KOPT-K1 (cell line): ENCODE measurements around the gene BCKDHA.
A peak's percentile ranks its signal among the peaks of the same experiment; 100 is the strongest.
"Not testable (repeated sequence)": the region's sequence is repeated elsewhere in the genome, so short reads cannot be mapped to it uniquely, and the experiment has no call there.

Experiments used
- H3K27ac ChIP-seq: fragments of 200-600 bp; sonication (generic); 2 replicates; pipeline ENCODE4 v1.5.1; 2016; ENCODE audit warnings: antibody characterized with exemption, mild to moderate bottlenecking, low read depth, low read length; ENCODE audit not compliant: poor library complexity, severe bottlenecking
- H3K36me3 ChIP-seq: fragments of 200-600 bp; sonication (generic); 2 replicates; pipeline ENCODE4 v1.5.1; 2017; ENCODE audit warnings: antibody characterized with exemption, mild to moderate bottlenecking, low read length, moderate library complexity; ENCODE audit not compliant: insufficient read depth
- H3K9me3 ChIP-seq: fragments of 200-600 bp; sonication (generic); 2 replicates; pipeline ENCODE4 v1.5.1; 2017; ENCODE audit warnings: antibody characterized with exemption, low read length, mild to moderate bottlenecking; ENCODE audit not compliant: insufficient read depth, poor library complexity, severe bottlenecking

The BCKDHA gene

DNA sequence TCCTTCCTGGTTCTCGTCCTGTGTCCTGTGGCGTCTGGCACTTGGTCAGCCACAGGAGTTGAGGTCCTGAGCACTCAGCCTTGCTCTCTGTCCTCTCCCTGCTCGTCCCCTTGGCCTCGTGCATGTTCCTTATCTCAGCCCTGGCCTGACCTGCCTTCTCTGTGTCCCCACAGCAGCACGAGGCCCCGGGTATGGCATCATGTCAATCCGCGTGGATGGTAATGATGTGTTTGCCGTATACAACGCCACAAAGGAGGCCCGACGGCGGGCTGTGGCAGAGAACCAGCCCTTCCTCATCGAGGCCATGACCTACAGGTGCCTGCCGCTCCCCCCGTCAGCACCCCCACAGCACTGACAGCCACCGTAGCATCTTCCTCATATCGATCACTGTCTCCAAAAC lies 24.8 kb downstream of the BCKDHA start:
- H3K36me3 ChIP-seq, result peaks cover 45% of the 10 kb centered on the region
- no peak overlapping the region for H3K27ac ChIP-seq
- H3K9me3 ChIP-seq, result no peaks in the 10 kb centered on the region

- H3K27ac ChIP-seq, result no peak overlapping the region
- H3K36me3 ChIP-seq, result peaks cover 45% of the 10 kb centered on the region
- H3K9me3 ChIP-seq, result no peaks in the 10 kb centered on the region
Observed at GRCh38 chr19:41422955-41423354, 25.3 kb downstream of the BCKDHA start.

GRCh38 chr19:41424335-41425173 lies 26.9 kb downstream of the BCKDHA start:
- Histone ChIP-seq H3K36me3 (peaks cover 42% of the 10 kb centered on the region), H3K9me3 (no peaks in the 10 kb centered on the region), H3K27ac (no peak overlapping the region)

DNA sequence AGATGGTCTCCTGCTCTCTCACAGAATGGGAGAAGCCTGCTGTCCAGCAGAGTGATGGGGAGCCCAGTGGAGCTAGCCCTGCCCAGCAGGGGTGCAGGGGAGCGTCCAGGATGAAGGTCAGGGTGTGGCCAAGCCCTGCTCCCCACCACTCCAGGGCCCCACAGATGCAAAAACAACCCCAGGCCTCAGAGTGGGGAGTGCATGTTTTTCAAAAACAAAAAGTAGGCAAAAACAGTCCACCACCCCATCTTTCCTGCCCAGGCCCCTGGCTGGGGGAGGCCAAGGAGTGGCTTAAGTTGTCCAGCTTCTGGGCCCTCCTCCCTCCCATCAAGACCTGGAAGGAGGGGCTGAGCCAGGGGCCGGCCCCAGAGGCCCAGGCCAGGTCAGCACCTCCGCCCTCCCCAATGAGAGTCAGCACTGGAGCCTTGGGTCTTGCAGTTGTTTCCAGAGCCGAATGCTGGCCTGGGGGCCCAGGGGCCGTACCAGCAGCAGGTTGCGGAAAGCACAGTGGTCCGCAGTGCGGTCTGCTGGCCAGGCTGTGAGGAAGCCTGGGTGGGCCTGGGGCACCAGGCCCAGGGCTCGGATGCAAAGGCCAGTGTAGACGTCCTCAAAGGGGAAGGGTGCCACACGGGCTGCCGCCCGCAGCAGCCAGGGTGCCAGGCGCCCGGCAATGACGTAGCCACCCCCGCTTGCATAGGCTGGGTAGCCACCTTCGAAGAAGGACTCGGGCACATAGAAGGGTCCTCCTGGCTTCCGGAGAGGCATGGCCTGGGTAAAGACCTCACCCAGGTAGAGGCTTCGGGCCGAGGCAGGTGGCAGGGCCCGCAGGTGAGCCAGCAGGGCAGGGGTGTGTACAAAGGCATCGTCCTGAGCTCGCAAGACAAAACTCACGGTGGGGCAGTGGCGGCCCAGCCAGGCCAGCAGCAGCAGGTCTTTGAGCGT lies 27.8 kb downstream of the BCKDHA start:
- peaks cover 35% of the 10 kb centered on the region for H3K36me3 ChIP-seq
- H3K27ac ChIP-seq, result no peak overlapping the region
- no peaks in the 10 kb centered on the region for H3K9me3 ChIP-seq

DNA sequence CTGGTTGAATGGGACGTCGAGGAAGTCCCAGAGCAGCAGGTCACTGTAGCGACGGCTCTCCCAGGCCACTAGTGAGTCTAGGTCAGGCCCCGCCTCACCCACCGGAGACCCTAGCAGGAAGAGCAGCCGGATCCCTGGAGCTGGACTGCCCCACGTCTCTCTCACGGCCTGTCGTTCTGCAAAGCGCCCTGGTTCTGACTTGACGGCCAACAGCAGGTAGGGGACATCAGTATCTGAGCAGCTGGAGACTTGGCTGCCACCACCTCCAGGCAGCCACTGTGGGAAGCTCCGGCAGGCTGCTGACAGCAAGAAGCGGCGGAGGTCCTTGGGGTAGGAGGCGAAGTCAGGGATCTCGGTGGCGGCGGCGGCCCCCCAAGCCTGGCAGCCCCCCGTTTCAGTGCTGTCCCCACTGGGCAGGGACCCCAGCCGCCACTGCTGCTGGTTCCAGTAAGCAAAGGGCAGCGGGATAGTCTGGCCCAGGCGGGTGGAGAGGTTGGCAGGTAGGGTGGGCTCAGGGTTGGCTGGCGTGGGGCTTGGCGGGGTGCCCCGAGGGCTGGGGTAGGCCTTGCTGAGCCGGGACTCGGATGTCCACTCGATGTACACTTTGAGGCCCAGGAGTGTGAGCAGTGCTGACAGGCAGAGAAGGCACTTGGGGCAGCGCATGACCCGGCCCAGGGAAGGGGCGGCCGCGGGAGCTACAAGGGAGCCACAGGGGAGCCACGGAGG lies 28.7 kb downstream of the BCKDHA start:
- peaks cover 38% of the 10 kb centered on the region; the same call in 1 of the 2 replicates for H3K36me3 ChIP-seq
- H3K27ac ChIP-seq, result no peak overlapping the region
- H3K9me3 ChIP-seq, result no peaks in the 10 kb centered on the region

- peaks cover 44% of the 10 kb centered on the region for H3K36me3 ChIP-seq
- H3K27ac ChIP-seq, result peak within 1 kb of the TSS; percentile 57
Observed at GRCh38 chr19:41426952-41427646, 29.5 kb downstream of the BCKDHA start, which contains the start of gene B3GNT8. Gene B3GNT8, minus strand, starts transcription at chr19:41427374. Its CDS starts 596 bp downstream, at chr19:41426778.

DNA sequence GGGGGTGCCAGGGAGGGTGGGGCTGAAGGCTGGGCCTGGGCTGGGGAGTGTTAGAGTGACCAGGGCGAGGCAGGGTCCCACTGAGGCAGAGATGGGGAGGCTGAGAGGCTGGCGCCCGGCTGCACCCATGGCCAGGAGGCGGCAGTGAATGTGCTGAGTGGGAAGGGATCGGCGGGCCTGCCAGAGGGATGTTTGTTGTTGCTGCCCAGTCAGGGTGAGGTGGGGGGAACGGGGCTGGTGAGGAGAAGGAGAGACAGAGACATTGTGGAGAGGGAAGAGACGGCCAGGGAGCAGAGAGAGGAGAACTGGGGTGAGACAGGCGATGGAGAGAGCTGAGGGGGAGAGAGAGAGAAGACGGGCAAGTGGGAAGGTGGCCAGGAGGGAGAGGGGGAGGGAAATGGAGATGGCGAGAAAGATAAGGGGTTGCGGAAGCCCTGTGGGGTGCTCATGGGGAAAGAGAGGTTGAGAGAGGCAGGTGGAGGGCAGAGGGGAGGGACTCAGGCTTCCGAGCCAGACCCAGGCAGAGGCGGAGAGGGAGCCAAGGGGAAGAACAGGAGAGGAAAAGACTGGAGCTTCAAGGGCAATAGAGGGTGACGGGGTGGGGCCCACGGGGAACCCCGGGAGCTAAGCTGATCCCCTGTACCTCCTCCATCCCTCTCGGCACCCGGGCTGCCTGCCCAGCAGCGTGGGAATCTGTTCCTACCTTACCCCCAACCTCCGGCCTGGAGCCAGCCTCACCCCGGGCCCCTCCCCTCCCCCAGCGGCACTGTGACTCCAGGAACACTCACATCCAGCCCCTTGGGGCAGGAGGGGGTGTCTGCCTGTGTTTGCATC lies 30.2 kb downstream of the BCKDHA start:
- Histone ChIP-seq H3K36me3 (peaks cover 44% of the 10 kb centered on the region), H3K27ac (peak overlapping the region; percentile 57), H3K9me3 (no peaks in the 10 kb centered on the region)

More at GRCh38 chr19:41426952-41427646, 29.5 kb downstream of the BCKDHA start, which contains the start of gene B3GNT8:
- H3K9me3 ChIP-seq, result no peaks in the 10 kb centered on the region

- no peaks in the 10 kb centered on the region for H3K9me3 ChIP-seq
- peaks cover 47% of the 10 kb centered on the region for H3K36me3 ChIP-seq
- H3K27ac ChIP-seq, result peak overlapping the region; percentile 57
Observed at GRCh38 chr19:41428481-41428859, 30.9 kb downstream of the BCKDHA start.

DNA sequence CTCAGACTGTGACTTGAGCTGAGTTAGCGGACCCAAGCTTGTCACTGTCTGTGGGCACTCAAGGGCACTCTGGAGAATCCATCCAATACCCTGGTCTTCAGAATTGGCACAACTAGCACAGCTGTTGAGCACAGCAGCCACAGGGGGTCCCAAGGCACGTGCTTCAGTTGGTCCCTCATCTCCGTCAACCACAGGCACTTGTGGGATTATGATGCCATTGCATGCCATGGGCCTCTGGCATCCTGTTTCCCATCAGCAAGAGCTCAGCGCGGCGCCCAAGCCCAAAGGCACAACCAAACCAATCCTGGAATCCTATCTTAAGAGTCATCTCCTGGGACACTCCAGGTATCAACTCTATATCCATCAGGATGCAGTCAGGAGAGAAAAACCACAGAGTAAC lies 33.3 kb downstream of the BCKDHA start:
- H3K9me3 ChIP-seq, result no peaks in the 10 kb centered on the region
- no peak overlapping the region for H3K27ac ChIP-seq

DNA sequence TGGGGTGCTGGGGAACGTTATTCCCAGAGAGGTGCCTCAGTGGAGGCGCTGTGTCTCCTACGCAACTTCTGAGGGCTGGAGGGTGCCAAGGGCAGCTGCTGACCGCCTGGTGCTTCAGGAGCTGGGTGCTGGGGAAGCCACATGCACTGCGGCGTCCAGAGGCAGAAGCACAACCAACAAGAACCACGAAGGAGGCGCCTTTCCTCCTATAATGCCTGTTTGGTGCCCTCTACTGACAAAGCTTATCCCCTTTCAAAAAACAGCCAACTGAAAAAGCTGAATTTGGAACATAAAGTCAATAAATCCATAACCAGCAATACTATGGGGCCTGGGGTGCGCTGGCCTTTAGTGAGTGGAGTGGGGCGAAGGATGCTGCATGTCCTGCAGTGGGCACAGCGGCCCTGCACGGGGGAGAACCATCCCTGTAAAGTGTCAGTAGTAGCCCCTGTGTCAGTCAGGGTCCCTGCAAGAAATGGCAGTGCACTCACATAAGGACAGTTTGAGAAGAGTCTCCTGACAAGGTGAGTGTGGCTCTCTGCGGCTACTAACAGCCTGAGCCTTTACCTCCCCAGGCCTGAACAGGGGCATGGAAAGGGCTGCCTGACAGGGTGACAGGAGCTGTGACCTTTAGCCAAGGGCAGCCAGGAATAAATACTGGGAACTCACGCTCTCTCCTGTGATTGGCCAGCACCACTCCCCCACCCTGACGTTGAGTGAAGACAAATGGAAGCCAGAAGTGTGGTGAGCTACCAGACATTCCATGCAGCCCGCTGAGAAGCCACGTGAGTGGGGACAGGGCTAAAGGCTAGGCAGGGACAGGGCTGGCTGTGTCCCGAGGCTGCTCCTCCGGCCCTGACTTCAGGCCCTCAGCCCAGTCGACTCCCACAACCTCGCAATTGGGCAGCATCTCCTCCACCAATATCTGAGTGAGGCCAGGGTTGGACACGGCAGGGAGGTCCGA lies 34.1 kb downstream of the BCKDHA start:
- Histone ChIP-seq H3K36me3 (peaks cover 37% of the 10 kb centered on the region), H3K9me3 (no peaks in the 10 kb centered on the region), H3K27ac (no peak overlapping the region)

More for the DNA sequence above, 33.3 kb downstream of the BCKDHA start:
- H3K36me3 ChIP-seq, result peaks cover 37% of the 10 kb centered on the region

DNA sequence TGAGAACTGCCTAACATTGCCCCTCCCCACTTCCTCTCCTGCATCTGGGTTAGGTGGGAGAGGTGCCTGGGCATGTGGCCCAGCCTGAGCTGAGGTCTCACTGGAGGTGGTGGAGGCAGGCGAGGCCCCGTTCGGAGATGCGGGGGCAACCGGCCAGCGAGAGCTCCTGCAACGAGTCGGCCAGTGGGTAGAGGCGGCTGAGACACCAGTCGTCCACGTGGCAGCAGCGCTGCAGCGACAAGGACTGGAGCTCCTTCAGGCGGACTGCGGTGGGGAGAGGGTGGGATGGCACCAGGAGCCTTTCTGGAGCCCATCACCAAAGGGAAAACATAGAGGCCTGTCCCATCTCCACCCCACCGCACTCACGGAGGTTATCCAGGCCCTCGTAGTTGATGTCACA lies 35.6 kb downstream of the BCKDHA start:
- Histone ChIP-seq H3K27ac (no peak overlapping the region), H3K36me3 (peaks cover 47% of the 10 kb centered on the region), H3K9me3 (no peaks in the 10 kb centered on the region)

DNA sequence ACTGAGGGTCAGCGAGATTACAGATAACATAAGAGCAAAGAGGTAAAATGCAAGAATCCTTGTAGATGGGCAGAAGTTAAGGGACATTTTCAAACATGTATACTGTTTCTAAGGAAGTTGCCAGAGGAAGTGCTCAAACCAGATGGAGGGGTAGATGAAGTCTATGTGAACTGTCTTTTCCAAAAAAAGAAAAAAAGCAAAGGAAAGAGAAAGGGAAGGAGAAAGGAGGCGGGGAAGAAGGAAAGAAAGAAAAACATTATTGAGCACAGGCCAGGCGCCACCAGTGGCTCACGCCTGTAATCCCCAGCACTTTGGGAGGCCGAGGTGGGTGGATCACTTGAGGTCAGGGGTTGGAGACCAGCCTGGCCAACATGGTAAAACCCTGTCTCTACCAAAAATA lies 36.8 kb downstream of the BCKDHA start:
- H3K9me3 ChIP-seq, result no peaks in the 10 kb centered on the region
- H3K36me3 ChIP-seq, result peaks cover 42% of the 10 kb centered on the region
- no peak overlapping the region for H3K27ac ChIP-seq

DNA sequence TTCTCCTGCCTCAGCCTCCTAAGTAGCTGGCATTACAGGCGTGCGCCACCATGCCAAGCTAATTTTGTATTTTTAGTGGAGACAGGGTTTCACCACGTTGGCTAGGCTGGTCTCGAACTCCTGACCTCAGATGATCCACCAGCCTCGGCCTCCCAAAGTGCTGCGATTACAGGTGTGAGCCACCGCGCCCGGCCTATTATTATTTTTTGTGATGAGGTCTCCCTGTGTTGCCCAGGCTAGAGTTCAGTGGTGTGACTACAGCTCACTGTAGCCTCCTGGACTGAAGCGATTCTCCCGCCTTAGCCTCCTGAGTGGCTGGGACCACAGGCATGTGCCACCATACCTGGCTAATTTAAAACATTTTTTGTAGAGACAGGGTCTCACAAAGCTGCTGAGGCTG lies 37.8 kb downstream of the BCKDHA start:
- H3K9me3 ChIP-seq, H3K27ac ChIP-seq: not testable (repeated sequence)
- peaks cover 42% of the 10 kb centered on the region for H3K36me3 ChIP-seq
